B cell (primary cell): Measurements from ENCODE around the gene TAS2R39. TPM values are rescaled to one million over a fixed set of nuclear protein-coding genes. Genes with fewer than 3 reads are reported as not detected.

Experiments used
- ATAC-seq: fragments of 200-7000 bp; cut with Tn5 transposase; one replicate; pipeline ENCODE4 v1.10.0; 2021; ENCODE audit warnings: low read depth, mild to moderate bottlenecking, moderate number of reproducible peaks, moderate library complexity
- CTCF ChIA-PET: fragments of 350-600 bp; sonication (Branson Sonifier 250); formaldehyde crosslinking; loops from one replicate; lab custom pipeline; 2021; ENCODE audit warnings: antibody characterized with exemption, inconsistent platforms; lab: Charles Lee
- POLR2A ChIA-PET: fragments of 350-600 bp; sonication (Branson Sonifier 250); formaldehyde crosslinking; loops from one replicate; lab custom pipeline; 2021; ENCODE audit warnings: antibody characterized with exemption; lab: Charles Lee
- DNase-seq: peaks from one replicate; pipeline ENCODE4 v3.0.0; 2013
- H2AFZ ChIP-seq: 2 replicates; pipeline ENCODE4 v1.6.1; 2012; ENCODE audit warnings: mild to moderate bottlenecking, low read depth, low read length; ENCODE audit not compliant: insufficient read depth, poor library complexity, severe bottlenecking
- H3K27ac ChIP-seq, 2 donors: 1 replicate in 1 of 2; 2 replicates in 1 of 2; pipeline ENCODE4 v1.5.1; 2012 to 2013; ENCODE audit warnings: low read length in 2 of 2, mild to moderate bottlenecking in 2 of 2, moderate library complexity in 1 of 2
- H3K27me3 ChIP-seq, 4 experiments: fragments of 200-600 bp in 1 of 4; sonication (generic) in 1 of 4; replicated peaks in 1 of 4; 1 replicate in 2 of 4; 2 replicates in 2 of 4; pipeline versions ENCODE4 v1.6.1 to v1.7.0; 2013 to 2016; ENCODE audit warnings: low read length in 3 of 4, mild to moderate bottlenecking in 2 of 4, mixed read lengths in 1 of 4, moderate library complexity in 1 of 4; ENCODE audit not compliant: insufficient read depth in 4 of 4, control insufficient read depth in 3 of 4; ENCODE audit errors: control extremely low read depth in 1 of 4
- H3K36me3 ChIP-seq, 2 experiments: replicated peaks in 1 of 2; 1 replicate in 1 of 2; 2 replicates in 1 of 2; pipeline versions ENCODE4 v1.6.1 to v1.7.1; 2013; ENCODE audit warnings: low read length in 1 of 2; ENCODE audit not compliant: insufficient read depth in 2 of 2, control insufficient read depth in 1 of 2; ENCODE audit errors: control extremely low read depth in 1 of 2, extremely low read depth in 1 of 2
- H3K4me1 ChIP-seq, 2 donors: fragments of 200-600 bp in 1 of 2; sonication (generic) in 1 of 2; 1 replicate in 1 of 2; 2 replicates in 1 of 2; pipeline versions ENCODE4 v1.5.1 to v1.6.1; 2013 to 2017; ENCODE audit warnings: low read length in 2 of 2; ENCODE audit not compliant: control insufficient read depth in 2 of 2, insufficient read depth in 2 of 2
- H3K4me2 ChIP-seq: replicated peaks from 2 replicates; pipeline ENCODE3; 2012; ENCODE audit warnings: mild to moderate bottlenecking, low read depth, low read length; ENCODE audit not compliant: poor library complexity, severe bottlenecking
- H3K4me3 ChIP-seq, 5 experiments: fragments of 200-600 bp in 1 of 5; sonication (generic) in 1 of 5; 1 replicate in 3 of 5; 2 replicates in 2 of 5; pipeline versions ENCODE4 v1.5.1 to v1.7.0; 2011 to 2016; ENCODE audit warnings: low read length in 4 of 5, mild to moderate bottlenecking in 4 of 5, low read depth in 2 of 5, control low read depth in 1 of 5, moderate library complexity in 1 of 5; ENCODE audit not compliant: insufficient read depth in 1 of 5; ENCODE audit errors: control extremely low read depth in 1 of 5, extremely low read depth in 1 of 5
- H3K79me2 ChIP-seq: fragments of 200-600 bp; sonication (generic); one replicate; pipeline ENCODE4 v1.6.0; 2016; ENCODE audit warnings: low read length; ENCODE audit not compliant: control insufficient read depth, insufficient read depth
- H3K9ac ChIP-seq: fragments of 200-600 bp; sonication (generic); 2 replicates; pipeline ENCODE4 v1.6.1; 2017; ENCODE audit warnings: mild to moderate bottlenecking, low read length, moderate library complexity
- H3K9me3 ChIP-seq, 3 donors: one replicate each; pipeline versions ENCODE4 v1.6.1 to v1.7.1; 2013; ENCODE audit warnings: low read length in 2 of 3; ENCODE audit not compliant: control insufficient read depth in 2 of 3, insufficient read depth in 1 of 3; ENCODE audit errors: control extremely low read depth in 1 of 3
- H4K20me1 ChIP-seq: 2 replicates; pipeline ENCODE4 v1.6.0; 2012; ENCODE audit warnings: mild to moderate bottlenecking, low read length; ENCODE audit not compliant: insufficient read depth, control insufficient read depth, poor library complexity, severe bottlenecking
- H3K27ac Mint-ChIP-seq: one replicate; pipeline ENCODE4 v1.8.0; 2021; ENCODE audit warnings: mixed read lengths
- H3K27me3 Mint-ChIP-seq: one replicate; pipeline ENCODE4 v1.8.0; 2021; ENCODE audit warnings: mixed read lengths
- H3K4me1 Mint-ChIP-seq: one replicate; pipeline ENCODE4 v1.8.0; 2021; ENCODE audit warnings: mixed read lengths
- H3K4me3 Mint-ChIP-seq: one replicate; pipeline ENCODE4 v1.8.0; 2021; ENCODE audit warnings: mixed read lengths
- H3K9me3 Mint-ChIP-seq: one replicate; pipeline ENCODE4 v1.8.0; 2022; ENCODE audit warnings: mixed read lengths; ENCODE audit not compliant: insufficient read depth
- EZH2 ChIP-seq: IDR thresholded peaks from 2 replicates; pipeline ENCODE4 v1.6.1; 2012; ENCODE audit warnings: borderline replicate concordance, low read depth, mild to moderate bottlenecking, moderate library complexity, low read length; ENCODE audit not compliant: insufficient read depth, poor library complexity, severe bottlenecking
- WGBS: methylation state at CpG from one replicate; pipeline ENCODE4 v1.1.5; 2013; ENCODE audit warnings: missing lambda C conversion rate; ENCODE audit not compliant: insufficient coverage; 5-methylcytosine and 5-hydroxymethylcytosine counted together
- intact Hi-C: fragments of 100-400 bp; cut with micrococcal nuclease; formaldehyde crosslinking; loops from one replicate; pipeline ENCODE4 v1.10.0; 2022
- polyA plus RNA-seq: library from polyadenylated mRNA; depleted of rRNA; stranded (reverse); fragments of >200 nt; gene quantifications from 2 replicates; pipeline ENCODE4 v1.2.3, GENCODE V29; 2012
- total RNA-seq, 2 donors: library from RNA; stranded (reverse); fragments of 120-200 nt in 1 of 2; gene quantifications; 1 replicate in 1 of 2; 2 replicates in 1 of 2; pipeline versions ENCODE4 v1.2.3 to v1.2.4, GENCODE V29; 2013 to 2022
- TF ChIP-seq, protein P1 (sequence below): fragments of 200-600 bp; IDR thresholded peaks from one replicate; pipeline ENCODE4 v1.8.0; 2022; ENCODE audit warnings: antibody characterized with exemption, mild to moderate bottlenecking

The TAS2R39 gene
- total and polyA plus RNA-seq, 2 donors (not counting 1 experiment from before 2014, with no cell fraction given) = not detected

DNA sequence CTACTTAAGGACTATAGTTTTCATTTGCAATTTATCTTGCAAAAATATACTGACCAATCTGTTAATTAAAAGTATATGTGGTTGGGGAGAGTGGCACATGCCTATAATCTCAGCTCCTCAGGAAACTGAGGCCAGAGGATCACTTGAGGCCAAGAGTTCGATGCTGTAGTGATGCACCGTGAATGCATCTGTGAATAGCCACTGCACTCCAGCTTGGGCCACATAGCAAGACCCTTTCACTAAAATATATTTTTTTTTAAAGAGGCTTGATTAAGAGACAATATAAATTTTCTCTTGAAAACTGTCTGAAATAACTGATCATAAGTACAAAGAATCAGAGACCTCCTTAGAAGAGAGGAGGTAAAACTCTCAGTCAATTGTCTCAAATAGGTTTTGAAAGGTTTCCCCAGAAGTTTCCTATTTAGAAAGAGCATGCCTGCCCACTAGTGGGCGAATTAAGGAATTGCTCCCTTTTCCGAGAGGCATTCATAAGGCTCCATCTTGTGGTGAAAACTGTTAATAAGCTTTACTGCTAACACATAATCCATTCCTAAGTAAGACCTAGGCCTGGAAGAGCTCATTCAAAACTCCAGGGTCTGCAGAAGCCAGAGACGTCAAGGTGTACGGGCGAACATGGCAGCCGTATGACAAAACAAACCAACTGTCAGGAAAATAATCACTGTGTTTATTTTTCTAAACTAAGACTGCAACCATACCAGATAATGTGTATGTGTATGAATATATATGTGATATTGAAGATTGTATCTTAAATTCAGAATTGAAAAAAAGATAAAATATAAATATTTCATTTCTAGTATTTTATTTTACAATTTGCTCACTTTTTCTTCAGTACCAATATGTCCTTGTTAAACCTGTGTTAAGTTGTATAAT is 31.8 kb downstream of the TAS2R39 start:
- TF ChIP-seq EZH2 = no peak
- TF ChIP-seq, protein P1, sequence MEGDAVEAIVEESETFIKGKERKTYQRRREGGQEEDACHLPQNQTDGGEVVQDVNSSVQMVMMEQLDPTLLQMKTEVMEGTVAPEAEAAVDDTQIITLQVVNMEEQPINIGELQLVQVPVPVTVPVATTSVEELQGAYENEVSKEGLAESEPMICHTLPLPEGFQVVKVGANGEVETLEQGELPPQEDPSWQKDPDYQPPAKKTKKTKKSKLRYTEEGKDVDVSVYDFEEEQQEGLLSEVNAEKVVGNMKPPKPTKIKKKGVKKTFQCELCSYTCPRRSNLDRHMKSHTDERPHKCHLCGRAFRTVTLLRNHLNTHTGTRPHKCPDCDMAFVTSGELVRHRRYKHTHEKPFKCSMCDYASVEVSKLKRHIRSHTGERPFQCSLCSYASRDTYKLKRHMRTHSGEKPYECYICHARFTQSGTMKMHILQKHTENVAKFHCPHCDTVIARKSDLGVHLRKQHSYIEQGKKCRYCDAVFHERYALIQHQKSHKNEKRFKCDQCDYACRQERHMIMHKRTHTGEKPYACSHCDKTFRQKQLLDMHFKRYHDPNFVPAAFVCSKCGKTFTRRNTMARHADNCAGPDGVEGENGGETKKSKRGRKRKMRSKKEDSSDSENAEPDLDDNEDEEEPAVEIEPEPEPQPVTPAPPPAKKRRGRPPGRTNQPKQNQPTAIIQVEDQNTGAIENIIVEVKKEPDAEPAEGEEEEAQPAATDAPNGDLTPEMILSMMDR = peak; percentile 100
- Mint-ChIP-seq H3K4me3 (no peak overlapping the region), H3K27ac (no peak overlapping the region), H3K27me3 (peaks cover 3% of the 10 kb centered on the region), H3K4me1 (peaks cover 15% of the 10 kb centered on the region), H3K9me3 (peaks cover 4% of the 10 kb centered on the region)
- ATAC-seq = peak; percentile 97
- ChIA-PET POLR2A (interaction anchor here (1.1 kb wide), 1 partner anchor 207 kb away, joined by 4 read pairs; no protein-coding TSS in a partner anchor), CTCF (interaction anchor here (0.6 to 11.5 kb wide), 71 partner anchors 9 to 628 kb away, joined by 3 to 809 read pairs (median 4); partner anchors contain the start of genes CASP2, EPHB6, GSTK1 and PIP)
- peaks cover 0 to 15% (median 3%) of the 10 kb centered on the region in 3 donors for H3K9me3 ChIP-seq
- intact Hi-C loops = loop anchor here (1.0 to 2.0 kb wide), 5 partner anchors 207 to 611 kb away; no protein-coding TSS in a partner anchor
- H3K9ac ChIP-seq = no peak overlapping the region
- DNase-seq = peak; percentile 90
- 0% methylated on average over 1 of the region's 8 CpGs for WGBS
- no peaks in the 10 kb centered on the region for H3K36me3 ChIP-seq
- peaks cover 8 to 12% of the 10 kb centered on the region in 2 donors for H3K4me1 ChIP-seq
- H3K27ac ChIP-seq = no peak overlapping the region
- H3K79me2 ChIP-seq = no peaks in the 10 kb centered on the region
- H3K4me3 ChIP-seq = no peak overlapping the region
- no peaks in the 10 kb centered on the region for H4K20me1 ChIP-seq
- H3K27me3 ChIP-seq = no peaks in the 10 kb centered on the region
- H3K4me2 ChIP-seq = no peak overlapping the region
- no peak overlapping the region for H2AFZ ChIP-seq

DNA sequence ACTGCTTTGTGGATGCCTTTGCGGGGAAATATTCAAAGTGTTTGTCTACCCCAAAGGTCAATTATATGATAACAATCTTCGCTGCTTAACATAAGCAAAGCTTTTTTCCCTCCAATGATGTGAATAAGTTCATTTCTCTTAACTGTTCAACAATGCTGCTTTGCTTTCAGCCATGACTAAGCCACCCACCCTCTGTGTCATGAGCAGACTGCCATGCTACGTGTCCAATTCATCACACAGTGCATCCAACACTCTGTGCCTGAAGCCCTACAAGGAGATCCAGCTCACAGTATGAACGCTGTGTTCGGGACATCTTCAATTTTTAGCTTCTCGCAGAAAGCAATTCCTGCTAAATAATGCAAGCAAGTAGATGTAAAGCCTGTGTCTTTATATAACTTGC is 32.9 kb downstream of the TAS2R39 start:
- H2AFZ ChIP-seq = no peak overlapping the region
- H3K79me2 ChIP-seq = no peaks in the 10 kb centered on the region
- no peak overlapping the region for H3K9ac ChIP-seq
- WGBS = 88% methylated on average over 3 of the region's 6 CpGs
- POLR2A ChIA-PET = no interaction called here
- Mint-ChIP-seq H3K27me3 (peaks cover 3% of the 10 kb centered on the region), H3K4me1 (peaks cover 14% of the 10 kb centered on the region), H3K4me3 (no peak overlapping the region), H3K9me3 (peaks cover 4% of the 10 kb centered on the region), H3K27ac (no peak overlapping the region)
- no peak overlapping the region for H3K4me3 ChIP-seq
- H4K20me1 ChIP-seq = no peaks in the 10 kb centered on the region
- H3K9me3 ChIP-seq = peaks cover 0 to 13% (median 3%) of the 10 kb centered on the region in 3 donors
- no peak for DNase-seq
- CTCF ChIA-PET = interaction anchor here (0.8 to 11.5 kb wide), 21 partner anchors 10 to 612 kb away, joined by 3 to 809 read pairs (median 5); partner anchors contain the start of gene EPHB6
- no peaks in the 10 kb centered on the region for H3K36me3 ChIP-seq
- H3K27me3 ChIP-seq = no peaks in the 10 kb centered on the region
- no peak for ATAC-seq
- TF ChIP-seq, protein P1 = no peak
- no peak for TF ChIP-seq EZH2
- no peak overlapping the region for H3K4me2 ChIP-seq
- intact Hi-C loops = no loop called here
- no peak overlapping the region for H3K27ac ChIP-seq
- H3K4me1 ChIP-seq = peaks cover 8 to 12% of the 10 kb centered on the region in 2 donors
